HEK293 (cell line): ENCODE measurements around the gene NEMP2.

Experiments
- CTCF ChIA-PET: fragments of 350-600 bp; formaldehyde crosslinking; extraction: SDS; loops from one replicate; lab custom pipeline; 2021; ENCODE audit warnings: antibody characterized with exemption; lab: Yijun Ruan, JAX
- POLR2A ChIA-PET: fragments of 300-600 bp; formaldehyde crosslinking; extraction: SDS; loops from one replicate; lab custom pipeline; 2020; ENCODE audit warnings: antibody characterized with exemption, inconsistent platforms; lab: Yijun Ruan, JAX
- H3K27ac ChIP-seq: fragments of 200-500 bp; sonication (Bioruptor generic); 2 replicates; pipeline ENCODE4 v1.5.1; 2014; ENCODE audit warnings: low read depth, low read length, control low read depth, inconsistent platforms; ENCODE audit errors: extremely low read depth
- H3K36me3 ChIP-seq, 2 experiments: fragments of 200-500 bp in 1 of 2; sonication (Bioruptor generic) in 1 of 2; 1 replicate in 1 of 2; 2 replicates in 1 of 2; pipeline ENCODE4 v1.5.1; 2014 to 2017; ENCODE audit warnings: inconsistent platforms in 2 of 2, low read length in 2 of 2; ENCODE audit not compliant: control insufficient read depth in 2 of 2, insufficient read depth in 1 of 2
- H3K4me1 ChIP-seq: fragments of 200-500 bp; sonication (Bioruptor generic); 2 replicates; pipeline ENCODE4 v1.5.1; 2014; ENCODE audit warnings: mild to moderate bottlenecking, low read length, inconsistent platforms; ENCODE audit not compliant: control insufficient read depth, insufficient read depth
- H3K4me3 ChIP-seq: 2 replicates; pipeline ENCODE4 v1.5.1; 2011; ENCODE audit warnings: low read depth, mild to moderate bottlenecking, control low read depth, low read length, moderate library complexity
- H3K9me3 ChIP-seq: fragments of 200-500 bp; sonication (Bioruptor generic); 2 replicates; pipeline ENCODE4 v1.5.1; 2014; ENCODE audit warnings: low read depth, low read length, inconsistent platforms; ENCODE audit not compliant: control insufficient read depth, insufficient read depth
- BCL11A ChIP-seq: fragments of 450-650 bp; formaldehyde crosslinking; IDR thresholded peaks from 2 replicates; pipeline ENCODE4 v1.5.1; 2016; ENCODE audit warnings: low read depth, missing biosample characterization, missing genetic modification characterization
- BCL11B ChIP-seq: fragments of 450-650 bp; formaldehyde crosslinking; IDR thresholded peaks from 2 replicates; pipeline ENCODE4 v1.5.1; 2016; ENCODE audit warnings: low read depth, missing biosample characterization, missing genetic modification characterization
- FEZF1 ChIP-seq: fragments of 450-650 bp; formaldehyde crosslinking; IDR thresholded peaks from 2 replicates; pipeline ENCODE4 v1.5.1; 2016; ENCODE audit warnings: missing biosample characterization, missing genetic modification characterization
- GLIS1 ChIP-seq: fragments of 450-650 bp; formaldehyde crosslinking; IDR thresholded peaks from 2 replicates; pipeline ENCODE4 v1.5.1; 2016; ENCODE audit warnings: missing biosample characterization, missing genetic modification characterization
- IKZF3 ChIP-seq: fragments of 450-650 bp; IDR thresholded peaks from 2 replicates; pipeline ENCODE4 v1.5.0; 2018; ENCODE audit warnings: missing biosample characterization, mild to moderate bottlenecking, missing genetic modification characterization, moderate library complexity
- KLF1 ChIP-seq: fragments of 450-650 bp; formaldehyde crosslinking; IDR thresholded peaks from 2 replicates; pipeline ENCODE4 v1.5.1; 2016; ENCODE audit warnings: missing biosample characterization, missing genetic modification characterization
- MZF1 ChIP-seq: fragments of 450-650 bp; formaldehyde crosslinking; IDR thresholded peaks from 2 replicates; pipeline ENCODE4 v1.5.1; 2017; ENCODE audit warnings: missing biosample characterization, missing genetic modification characterization, borderline replicate concordance
- OSR2 ChIP-seq: fragments of 450-650 bp; formaldehyde crosslinking; IDR thresholded peaks from 2 replicates; pipeline ENCODE4 v1.5.1; 2016; ENCODE audit warnings: missing biosample characterization, missing genetic modification characterization
- PRDM10 ChIP-seq: fragments of 450-650 bp; formaldehyde crosslinking; IDR thresholded peaks from 2 replicates; pipeline ENCODE4 v1.5.1; 2016; ENCODE audit warnings: missing biosample characterization, missing genetic modification characterization
- SP2 ChIP-seq: fragments of 450-650 bp; formaldehyde crosslinking; IDR thresholded peaks from 2 replicates; pipeline ENCODE4 v1.5.1; 2016; ENCODE audit warnings: missing biosample characterization, missing genetic modification characterization
- SP7 ChIP-seq: fragments of 450-650 bp; formaldehyde crosslinking; IDR thresholded peaks from 2 replicates; pipeline ENCODE4 v1.5.1; 2016; ENCODE audit warnings: missing biosample characterization, missing genetic modification characterization
- TCF7L2 ChIP-seq: IDR thresholded peaks from 2 replicates; pipeline ENCODE4 v1.6.1; 2011; ENCODE audit warnings: low read depth, mild to moderate bottlenecking, inconsistent platforms, low read length, moderate library complexity, borderline replicate concordance
- TRIM28 ChIP-seq: IDR thresholded peaks from 2 replicates; pipeline ENCODE4 v1.6.1; 2011; ENCODE audit warnings: low read length, control low read depth, borderline replicate concordance
- ZFP69B ChIP-seq: fragments of 450-650 bp; formaldehyde crosslinking; IDR thresholded peaks from 2 replicates; pipeline ENCODE4 v1.5.1; 2016; ENCODE audit warnings: missing biosample characterization, missing genetic modification characterization
- ZNF10 ChIP-seq: fragments of 450-650 bp; formaldehyde crosslinking; IDR thresholded peaks from 2 replicates; pipeline ENCODE4 v1.5.1; 2017; ENCODE audit warnings: missing biosample characterization, missing genetic modification characterization
- ZNF2 ChIP-seq: fragments of 450-650 bp; formaldehyde crosslinking; IDR thresholded peaks from 2 replicates; pipeline ENCODE4 v1.5.1; 2016; ENCODE audit warnings: missing biosample characterization, missing genetic modification characterization
- ZNF214 ChIP-seq: fragments of 450-650 bp; formaldehyde crosslinking; IDR thresholded peaks from 2 replicates; pipeline ENCODE4 v1.5.1; 2017; ENCODE audit warnings: missing biosample characterization, mild to moderate bottlenecking, missing genetic modification characterization, borderline replicate concordance
- ZNF26 ChIP-seq: fragments of 450-650 bp; formaldehyde crosslinking; IDR thresholded peaks from 2 replicates; pipeline ENCODE4 v1.5.1; 2016; ENCODE audit warnings: missing biosample characterization, missing genetic modification characterization
- ZNF366 ChIP-seq: fragments of 450-650 bp; formaldehyde crosslinking; conservative IDR thresholded peaks from 2 replicates; pipeline ENCODE4 v1.5.1; 2016; ENCODE audit warnings: missing biosample characterization, missing genetic modification characterization
- ZNF521 ChIP-seq: fragments of 450-650 bp; formaldehyde crosslinking; IDR thresholded peaks from 2 replicates; pipeline ENCODE4 v1.5.1; 2017; ENCODE audit warnings: missing biosample characterization, mild to moderate bottlenecking, missing genetic modification characterization
- ZNF549 ChIP-seq: fragments of 450-650 bp; IDR thresholded peaks from 2 replicates; pipeline ENCODE4 v1.5.1; 2018; ENCODE audit warnings: missing biosample characterization, missing genetic modification characterization, mild to moderate bottlenecking, inconsistent platforms, moderate library complexity
- ZNF580 ChIP-seq: fragments of 450-650 bp; formaldehyde crosslinking; IDR thresholded peaks from 2 replicates; pipeline ENCODE4 v1.5.1; 2016; ENCODE audit warnings: missing biosample characterization, missing genetic modification characterization
- ZNF629 ChIP-seq: fragments of 450-650 bp; formaldehyde crosslinking; IDR thresholded peaks from 2 replicates; pipeline ENCODE4 v1.5.1; 2017; ENCODE audit warnings: missing biosample characterization, missing genetic modification characterization
- ZNF660 ChIP-seq: fragments of 450-650 bp; IDR thresholded peaks from 2 replicates; pipeline ENCODE4 v1.5.1; 2018; ENCODE audit warnings: missing biosample characterization, mild to moderate bottlenecking, missing genetic modification characterization
- ZNF747 ChIP-seq: fragments of 450-650 bp; formaldehyde crosslinking; IDR thresholded peaks from 2 replicates; pipeline ENCODE4 v1.5.1; 2016; ENCODE audit warnings: missing biosample characterization, missing genetic modification characterization
- ZNF843 ChIP-seq: fragments of 450-650 bp; formaldehyde crosslinking; IDR thresholded peaks from 2 replicates; pipeline ENCODE4 v1.5.1; 2016; ENCODE audit warnings: missing biosample characterization, missing genetic modification characterization
- ZSCAN16 ChIP-seq: fragments of 450-650 bp; formaldehyde crosslinking; IDR thresholded peaks from 2 replicates; pipeline ENCODE4 v1.5.1; 2016; ENCODE audit warnings: missing biosample characterization, missing genetic modification characterization
- ZSCAN30 ChIP-seq: fragments of 450-650 bp; IDR thresholded peaks from 2 replicates; pipeline ENCODE4 v1.5.1; 2018; ENCODE audit warnings: missing biosample characterization, mild to moderate bottlenecking, missing genetic modification characterization, moderate library complexity
- ZXDB ChIP-seq: fragments of 450-650 bp; formaldehyde crosslinking; IDR thresholded peaks from 2 replicates; pipeline ENCODE4 v1.5.1; 2016; ENCODE audit warnings: missing biosample characterization, missing genetic modification characterization

Gene NEMP2

GRCh38 chr2:190469771-190470170 lies 64.8 kb downstream of the NEMP2 start:
- no peak for TF ChIP-seq SP2 (tag by site-specific recombination)
- 0 out of 2 replicates have a peak, but pooled peaks have one; percentile 7 for TF ChIP-seq IKZF3 (tag by site-specific recombination)
- peak; percentile 61 for TF ChIP-seq OSR2 (tag by site-specific recombination)
- peak; percentile 61 for TF ChIP-seq KLF1 (tag by site-specific recombination)
- no peak for TF ChIP-seq ZNF521 (tag by site-specific recombination)
- ChIA-PET POLR2A (no interaction called here), CTCF (interaction anchor here (1.0 kb wide), 1 partner anchor 60 kb away, joined by 3 read pairs; no protein-coding TSS in a partner anchor)
- Histone ChIP-seq H3K4me3 (no peak overlapping the region), H3K4me1 (peaks cover 34% of the 10 kb centered on the region), H3K27ac (peak overlapping the region; percentile 49; the same call in 1 of the 2 replicates), H3K9me3 (no peaks in the 10 kb centered on the region), H3K36me3 (no peaks in the 10 kb centered on the region)

- POLR2A ChIA-PET, result no interaction called here
- H3K4me3 ChIP-seq, result no peak overlapping the region
- peaks cover 34% of the 10 kb centered on the region for H3K4me1 ChIP-seq
- CTCF ChIA-PET, result no interaction called here
- peak overlapping the region; percentile 75 for H3K27ac ChIP-seq
- no peaks in the 10 kb centered on the region for H3K9me3 ChIP-seq
- no peaks in the 10 kb centered on the region for H3K36me3 ChIP-seq
- TF ChIP-seq TRIM28 (peak; percentile 31; the same call in 1 of the 2 replicates), ZNF660 (tag by site-specific recombination) (peak; percentile 51; the same call in 1 of the 2 replicates), ZNF747 (tag by site-specific recombination) (no peak), ZSCAN16 (tag by site-specific recombination) (0 out of 2 replicates have a peak, but pooled peaks have one; percentile 1), BCL11B (tag by site-specific recombination) (0 out of 2 replicates have a peak, but pooled peaks have one; percentile 26), ZNF629 (tag by site-specific recombination) (0 out of 2 replicates have a peak, but pooled peaks have one; percentile 33), ZNF366 (tag by site-specific recombination) (peak; percentile 90), SP7 (tag by site-specific recombination) (peak; percentile 17; the same call in 1 of the 2 replicates), ZNF26 (tag by site-specific recombination) (no peak), ZSCAN30 (0 out of 2 replicates have a peak, but pooled peaks have one; percentile 25), GLIS1 (tag by site-specific recombination) (peak; percentile 31; the same call in 1 of the 2 replicates), ZNF214 (no peak), BCL11A (tag by site-specific recombination) (0 out of 2 replicates have a peak, but pooled peaks have one; percentile 29), OSR2 (tag by site-specific recombination) (peak; percentile 28; the same call in 1 of the 2 replicates), ZNF843 (peak; percentile 50; the same call in 1 of the 2 replicates), ZXDB (peak; percentile 40; the same call in 1 of the 2 replicates), ZNF549 (tag by site-specific recombination) (peak; percentile 38; the same call in 1 of the 2 replicates), ZNF580 (tag by site-specific recombination) (0 out of 2 replicates have a peak, but pooled peaks have one; percentile 50), MZF1 (tag by site-specific recombination) (peak; percentile 80; the same call in 1 of the 2 replicates), FEZF1 (tag by site-specific recombination) (peak; percentile 96), ZFP69B (tag by site-specific recombination) (no peak), TCF7L2 (no peak), PRDM10 (tag by site-specific recombination) (peak; percentile 62), ZNF2 (tag by site-specific recombination) (0 out of 2 replicates have a peak, but pooled peaks have one; percentile 39), ZNF10 (tag by site-specific recombination) (no peak)
Observed at GRCh38 chr2:190468814-190469569, 65.5 kb downstream of the NEMP2 start.
